Measurements from ENCODE around the gene NPAS3.

Gene NPAS3

GRCh38 chr14:33010495-33010894 is 71.8 kb downstream of the NPAS3 start:
- TF ChIP-seq GATA1 (IDR thresholded peaks at IDR 0.05; ENCODE audit: low read depth, low read length) (no peak), POLR2A (IDR thresholded peaks at IDR 0.05; ENCODE audit: low read length) (no peak)

DNA sequence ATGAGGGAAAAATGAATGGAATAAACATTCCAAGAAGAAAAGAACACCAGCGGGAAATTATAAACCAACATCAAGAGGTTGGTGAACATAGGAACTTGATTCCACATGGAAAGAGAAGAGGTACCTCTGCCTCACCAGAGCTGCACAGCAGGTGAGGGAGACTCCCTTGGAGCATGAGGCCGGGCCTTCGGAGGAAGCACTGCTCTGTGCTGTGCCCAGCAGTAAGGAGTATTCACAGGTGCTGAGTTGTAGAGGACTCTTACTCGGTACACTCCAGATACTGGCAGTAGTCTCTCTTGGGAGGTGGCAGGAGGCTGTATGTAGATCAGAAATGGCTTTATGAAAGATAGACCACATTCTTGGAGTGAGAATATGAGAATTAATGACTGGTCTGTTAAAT is 76.0 kb downstream of the NPAS3 start:
- no peak for DNase-seq
- TF ChIP-seq POLR2A (IDR thresholded peaks at IDR 0.05; ENCODE audit: low read length) (no peak), GATA1 (IDR thresholded peaks at IDR 0.05; ENCODE audit: low read depth, low read length) (no peak)

More at GRCh38 chr14:33010495-33010894, 71.8 kb downstream of the NPAS3 start:
- DNase-seq = no peak

- TF ChIP-seq GATA1 (IDR thresholded peaks at IDR 0.05; ENCODE audit: low read depth, low read length) = no peak
- no peak for TF ChIP-seq POLR2A (IDR thresholded peaks at IDR 0.05; ENCODE audit: low read length)
- no peak for DNase-seq
Observed at GRCh38 chr14:33016613-33017012, 77.9 kb downstream of the NPAS3 start.

- TF ChIP-seq POLR2A (IDR thresholded peaks at IDR 0.05; ENCODE audit: low read length) (no peak), GATA1 (IDR thresholded peaks at IDR 0.05; ENCODE audit: low read depth, low read length) (no peak)
- DNase-seq = no peak
Observed at GRCh38 chr14:33017016-33017415, 78.3 kb downstream of the NPAS3 start.

- TF ChIP-seq POLR2A (IDR thresholded peaks at IDR 0.05; ENCODE audit: low read length) = no peak
- TF ChIP-seq GATA1 (IDR thresholded peaks at IDR 0.05; ENCODE audit: low read depth, low read length) = no peak
- DNase-seq = no peak
Observed at GRCh38 chr14:33019346-33019745, 80.7 kb downstream of the NPAS3 start.

GRCh38 chr14:33026850-33027430 is 88.3 kb downstream of the NPAS3 start:
- no peak for DNase-seq
- TF ChIP-seq GATA1 (IDR thresholded peaks at IDR 0.05; ENCODE audit: low read depth, low read length) = no peak
- TF ChIP-seq POLR2A (IDR thresholded peaks at IDR 0.05; ENCODE audit: low read length) = no peak

GRCh38 chr14:33029511-33029910 is 90.8 kb downstream of the NPAS3 start:
- no peak for DNase-seq
- TF ChIP-seq GATA1 (IDR thresholded peaks at IDR 0.05; ENCODE audit: low read depth, low read length) = no peak
- TF ChIP-seq POLR2A (IDR thresholded peaks at IDR 0.05; ENCODE audit: low read length) = no peak

- TF ChIP-seq GATA1 (IDR thresholded peaks at IDR 0.05; ENCODE audit: low read depth, low read length) (no peak), POLR2A (IDR thresholded peaks at IDR 0.05; ENCODE audit: low read length) (no peak)
- no peak for DNase-seq
Observed at GRCh38 chr14:33030386-33030785, 91.7 kb downstream of the NPAS3 start.

DNA sequence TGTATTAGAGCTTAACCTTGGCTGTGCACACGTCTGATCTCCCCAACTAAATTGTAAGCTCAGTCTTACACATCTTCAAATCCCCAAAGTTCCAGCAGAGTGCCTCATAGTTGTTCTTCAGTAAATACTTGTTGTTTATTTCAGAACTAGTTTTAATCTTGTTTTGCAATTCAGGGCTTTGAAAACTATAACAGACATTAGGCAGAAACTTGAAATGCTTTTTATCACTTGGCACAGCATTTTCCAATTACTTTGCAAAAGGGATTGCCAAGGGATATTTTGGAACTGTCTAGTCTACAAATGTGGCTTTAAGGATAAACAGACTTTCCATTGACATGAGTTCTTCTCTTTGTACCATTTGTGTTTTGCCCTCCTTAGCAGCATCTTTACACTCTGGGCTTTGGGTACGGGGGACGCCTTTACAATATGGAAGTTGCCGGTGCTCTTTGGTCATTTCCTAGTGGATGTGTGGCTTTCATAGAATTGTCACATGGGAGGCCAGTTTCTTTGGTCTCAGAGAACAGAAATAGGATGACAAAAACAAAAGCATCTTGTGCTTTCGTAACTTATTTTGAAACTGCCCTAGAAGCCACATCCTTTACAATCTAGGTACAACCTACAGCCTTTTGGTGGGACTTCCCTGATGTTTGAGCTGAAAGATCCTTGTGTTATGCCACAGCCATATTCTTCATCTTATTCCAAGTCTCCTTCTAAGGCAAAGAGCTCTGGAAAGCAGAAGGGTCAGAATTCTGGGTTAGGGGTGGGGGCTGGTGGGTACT is 96.9 kb downstream of the NPAS3 start:
- DNase-seq = no peak
- TF ChIP-seq POLR2A (IDR thresholded peaks at IDR 0.05; ENCODE audit: low read length) (no peak), GATA1 (IDR thresholded peaks at IDR 0.05; ENCODE audit: low read depth, low read length) (no peak)

DNA sequence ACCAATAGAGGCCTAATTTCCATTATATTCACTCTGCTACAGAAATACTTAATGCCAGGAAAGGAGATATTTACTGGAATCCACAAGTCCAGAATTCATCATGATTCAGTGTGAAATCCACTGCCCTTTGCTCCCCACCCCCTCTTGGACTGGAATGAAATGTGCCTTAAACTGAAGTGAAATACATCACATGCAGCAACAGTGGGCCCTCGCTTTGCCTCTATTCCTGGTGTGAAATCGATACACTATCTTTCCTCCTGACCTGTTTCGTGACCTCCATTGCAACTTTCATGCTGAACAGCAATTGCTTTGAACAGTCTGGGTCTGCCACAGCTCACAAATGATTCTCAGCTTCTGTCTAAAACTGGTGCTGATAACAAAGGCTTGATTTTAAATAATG is 100.6 kb downstream of the NPAS3 start:
- DNase-seq = no peak
- TF ChIP-seq GATA1 (IDR thresholded peaks at IDR 0.05; ENCODE audit: low read depth, low read length) (no peak), POLR2A (IDR thresholded peaks at IDR 0.05; ENCODE audit: low read length) (no peak)

DNA sequence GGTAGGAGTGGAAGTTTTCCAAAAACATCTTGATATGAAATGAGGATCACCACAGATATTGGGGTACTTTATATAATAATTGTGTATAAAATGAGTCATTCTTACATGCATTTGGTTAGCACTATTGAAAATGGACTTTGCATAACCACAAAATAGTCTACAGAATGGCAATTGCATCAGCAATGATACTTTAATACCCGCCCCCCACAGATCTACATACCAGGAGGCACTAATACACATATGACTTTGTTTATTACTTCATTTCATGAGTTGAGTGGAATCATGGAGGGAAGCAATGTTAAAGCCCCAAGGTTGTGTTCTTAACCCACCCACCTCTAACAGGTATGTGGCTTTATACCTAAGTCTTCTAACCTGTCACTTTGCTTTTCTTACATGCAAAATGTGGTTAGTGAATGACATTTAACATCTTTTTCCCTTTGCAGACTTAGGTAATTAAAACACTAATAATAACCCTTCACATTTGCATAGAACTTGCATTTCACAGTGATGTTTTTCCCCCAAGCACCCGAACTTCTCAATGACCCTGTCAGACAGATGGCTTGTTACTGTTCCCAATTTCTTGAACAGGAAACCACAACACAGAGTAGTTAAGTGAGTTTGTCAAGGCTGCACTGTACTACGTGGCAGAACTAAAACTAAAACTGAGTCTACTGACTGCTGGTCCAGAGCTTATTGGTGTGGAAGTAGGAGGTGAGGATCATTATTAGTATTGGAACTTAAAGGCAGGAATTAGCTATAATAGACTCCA is 101.9 kb downstream of the NPAS3 start:
- TF ChIP-seq GATA1 (IDR thresholded peaks at IDR 0.05; ENCODE audit: low read depth, low read length) (no peak), POLR2A (IDR thresholded peaks at IDR 0.05; ENCODE audit: low read length) (no peak)
- DNase-seq = no peak

DNA sequence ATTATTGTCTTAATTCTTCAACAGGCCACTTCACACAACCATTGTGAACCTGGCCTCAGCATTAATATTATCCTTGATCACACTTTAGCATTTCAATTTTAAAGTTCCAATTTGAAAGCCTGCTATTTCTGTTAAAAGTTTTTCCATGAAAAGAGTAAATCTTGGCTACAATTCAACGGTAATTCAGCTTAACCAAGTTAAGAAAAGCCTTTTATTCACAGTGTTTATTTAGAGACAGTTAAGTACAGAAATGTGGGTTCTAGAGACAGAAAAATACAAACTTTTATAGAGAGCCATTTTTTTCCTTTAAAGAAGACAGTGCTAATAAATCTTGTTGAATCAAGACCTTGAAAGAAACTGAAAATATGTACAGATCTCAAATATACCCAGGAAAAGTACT is 103.9 kb downstream of the NPAS3 start:
- no peak for TF ChIP-seq GATA1 (IDR thresholded peaks at IDR 0.05; ENCODE audit: low read depth, low read length)
- TF ChIP-seq POLR2A (IDR thresholded peaks at IDR 0.05; ENCODE audit: low read length) = no peak
- no peak for DNase-seq

- TF ChIP-seq GATA1 (IDR thresholded peaks at IDR 0.05; ENCODE audit: low read depth, low read length) (no peak), POLR2A (IDR thresholded peaks at IDR 0.05; ENCODE audit: low read length) (no peak)
- no peak for DNase-seq
Observed at GRCh38 chr14:33045760-33046159, 107.1 kb downstream of the NPAS3 start.

DNA sequence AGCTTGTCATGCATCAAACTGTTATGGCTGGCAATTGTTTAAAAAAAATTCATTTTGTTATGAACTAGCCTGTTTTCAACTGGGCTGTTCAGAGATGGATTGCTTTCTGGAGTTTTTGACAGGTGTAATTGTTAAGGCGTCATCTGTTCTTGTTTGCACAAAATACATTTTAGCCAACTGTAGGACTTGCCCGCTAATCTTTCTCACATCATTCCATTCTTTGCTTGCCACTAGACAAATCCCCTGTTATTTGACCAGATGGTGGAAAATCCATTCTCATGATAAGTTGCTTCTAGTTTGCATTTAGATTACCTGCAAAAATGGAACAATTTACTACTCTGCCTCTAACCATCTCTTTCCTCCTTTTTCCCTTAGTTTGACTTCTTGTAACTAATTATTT is 114.3 kb downstream of the NPAS3 start:
- DNase-seq = no peak
- no peak for TF ChIP-seq GATA1 (IDR thresholded peaks at IDR 0.05; ENCODE audit: low read depth, low read length)
- no peak for TF ChIP-seq POLR2A (IDR thresholded peaks at IDR 0.05; ENCODE audit: low read length)

Measured in erythroblast (primary cell).